Activated CD8-positive, alpha-beta T cell treated with anti-CD3 and anti-CD28 coated beads for 36 hours (primary cell): ENCODE results near the gene EGFR. TPM values are rescaled to one million over a fixed set of nuclear protein-coding genes. Genes with fewer than 3 reads are reported as not detected.

ENCODE experiments used
- ATAC-seq: fragments of 200-7000 bp; cut with Tn5 transposase; one replicate; pipeline ENCODE4 v1.10.0; 2021; ENCODE audit warnings: mild to moderate bottlenecking, moderate library complexity
- CTCF ChIA-PET: fragments of 350-600 bp; sonication (Branson Sonifier 250); formaldehyde crosslinking; loops from one replicate; lab custom pipeline; 2021; ENCODE audit warnings: antibody characterized with exemption; lab: Charles Lee
- POLR2A ChIA-PET: fragments of 350-600 bp; sonication (Branson Sonifier 250); formaldehyde crosslinking; loops from one replicate; lab custom pipeline; 2021; ENCODE audit warnings: antibody characterized with exemption; lab: Charles Lee
- DNase-seq: peaks from one replicate; pipeline ENCODE4 v3.0.0-alpha.2; 2020
- H3K27ac Mint-ChIP-seq: one replicate; pipeline ENCODE4 v1.8.0; 2021; ENCODE audit warnings: mild to moderate bottlenecking, mixed read lengths
- H3K27me3 Mint-ChIP-seq: one replicate; pipeline ENCODE4 v1.8.0; 2021; ENCODE audit warnings: mixed read lengths
- H3K36me3 Mint-ChIP-seq: one replicate; pipeline ENCODE4 v1.8.0; 2021; ENCODE audit warnings: low read depth, mixed read lengths
- H3K4me1 Mint-ChIP-seq: one replicate; pipeline ENCODE4 v1.8.0; 2021; ENCODE audit warnings: low read depth, mixed read lengths
- H3K4me3 Mint-ChIP-seq: one replicate; pipeline ENCODE4 v1.8.0; 2021; ENCODE audit warnings: mild to moderate bottlenecking, moderate library complexity, mixed read lengths
- H3K9me3 Mint-ChIP-seq: one replicate; pipeline ENCODE4 v1.8.0; 2021; ENCODE audit warnings: mixed read lengths
- intact Hi-C: fragments of 100-400 bp; cut with micrococcal nuclease; formaldehyde crosslinking; loops from one replicate; pipeline ENCODE4 v1.10.0; 2022
- total RNA-seq, 2 experiments: library from RNA; stranded (reverse); gene quantifications; one replicate each; pipeline ENCODE4 v1.2.3, GENCODE V29; 2021
- TF ChIP-seq, protein P1 (sequence below): fragments of 200-600 bp; IDR thresholded peaks from one replicate; pipeline ENCODE4 v1.8.0; 2022; ENCODE audit warnings: antibody characterized with exemption, mild to moderate bottlenecking

EGFR gene
- total RNA-seq, 2 experiments from 2014 or later: not detected

GRCh38 chr7:55147736-55148135, 128.9 kb downstream of the EGFR start:
- CTCF ChIA-PET: no interaction called here
- intact Hi-C loops: no loop called here
- DNase-seq: no peak
- no peak overlapping the region for H3K4me3 Mint-ChIP-seq
- H3K36me3 Mint-ChIP-seq: no peaks in the 10 kb centered on the region
- no peaks in the 10 kb centered on the region for H3K9me3 Mint-ChIP-seq
- no peaks in the 10 kb centered on the region for H3K4me1 Mint-ChIP-seq
- POLR2A ChIA-PET: no interaction called here
- TF ChIP-seq, protein P1, sequence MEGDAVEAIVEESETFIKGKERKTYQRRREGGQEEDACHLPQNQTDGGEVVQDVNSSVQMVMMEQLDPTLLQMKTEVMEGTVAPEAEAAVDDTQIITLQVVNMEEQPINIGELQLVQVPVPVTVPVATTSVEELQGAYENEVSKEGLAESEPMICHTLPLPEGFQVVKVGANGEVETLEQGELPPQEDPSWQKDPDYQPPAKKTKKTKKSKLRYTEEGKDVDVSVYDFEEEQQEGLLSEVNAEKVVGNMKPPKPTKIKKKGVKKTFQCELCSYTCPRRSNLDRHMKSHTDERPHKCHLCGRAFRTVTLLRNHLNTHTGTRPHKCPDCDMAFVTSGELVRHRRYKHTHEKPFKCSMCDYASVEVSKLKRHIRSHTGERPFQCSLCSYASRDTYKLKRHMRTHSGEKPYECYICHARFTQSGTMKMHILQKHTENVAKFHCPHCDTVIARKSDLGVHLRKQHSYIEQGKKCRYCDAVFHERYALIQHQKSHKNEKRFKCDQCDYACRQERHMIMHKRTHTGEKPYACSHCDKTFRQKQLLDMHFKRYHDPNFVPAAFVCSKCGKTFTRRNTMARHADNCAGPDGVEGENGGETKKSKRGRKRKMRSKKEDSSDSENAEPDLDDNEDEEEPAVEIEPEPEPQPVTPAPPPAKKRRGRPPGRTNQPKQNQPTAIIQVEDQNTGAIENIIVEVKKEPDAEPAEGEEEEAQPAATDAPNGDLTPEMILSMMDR: no peak
- H3K27me3 Mint-ChIP-seq: peaks cover 9% of the 10 kb centered on the region
- H3K27ac Mint-ChIP-seq: no peak overlapping the region
- ATAC-seq: no peak

- ATAC-seq (no peak), DNase-seq (no peak)
- no peaks in the 10 kb centered on the region for H3K9me3 Mint-ChIP-seq
- H3K4me3 Mint-ChIP-seq: no peak overlapping the region
- H3K27me3 Mint-ChIP-seq: peaks cover 9% of the 10 kb centered on the region
- no peaks in the 10 kb centered on the region for H3K36me3 Mint-ChIP-seq
- TF ChIP-seq, protein P1: no peak
- intact Hi-C loops: no loop called here
- no peaks in the 10 kb centered on the region for H3K4me1 Mint-ChIP-seq
- no peak overlapping the region for H3K27ac Mint-ChIP-seq
- CTCF ChIA-PET: no interaction called here
- POLR2A ChIA-PET: no interaction called here
Observed at GRCh38 chr7:55148571-55148970, 129.8 kb downstream of the EGFR start.

DNA sequence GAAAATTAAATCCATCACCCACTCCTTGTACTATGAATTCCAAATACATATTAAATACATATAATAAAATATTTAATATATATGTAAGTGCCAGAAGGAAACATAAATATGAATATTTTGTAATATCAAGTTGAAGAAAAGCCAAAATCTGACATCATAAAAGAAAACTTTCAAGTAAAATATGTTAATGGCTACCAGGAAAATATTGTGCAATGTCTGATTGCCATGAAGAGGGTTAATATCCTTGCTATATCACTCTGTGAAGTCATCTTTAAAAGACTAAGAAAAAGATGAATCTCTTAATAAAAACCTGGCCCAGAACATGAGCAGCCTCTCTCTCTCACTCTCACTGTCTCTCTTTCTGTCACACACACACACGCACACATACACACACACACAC, 130.2 kb downstream of the EGFR start:
- Mint-ChIP-seq H3K27ac (no peak overlapping the region), H3K4me3 (no peak overlapping the region), H3K36me3 (no peaks in the 10 kb centered on the region), H3K9me3 (no peaks in the 10 kb centered on the region), H3K4me1 (no peaks in the 10 kb centered on the region), H3K27me3 (peaks cover 9% of the 10 kb centered on the region)
- TF ChIP-seq, protein P1: no peak
- intact Hi-C loops: no loop called here
- ATAC-seq: no peak
- ChIA-PET CTCF (interaction anchor here (1.0 kb wide), 1 partner anchor 106 kb away, joined by 3 read pairs; no protein-coding TSS in a partner anchor), POLR2A (no interaction called here)
- DNase-seq: no peak

DNA sequence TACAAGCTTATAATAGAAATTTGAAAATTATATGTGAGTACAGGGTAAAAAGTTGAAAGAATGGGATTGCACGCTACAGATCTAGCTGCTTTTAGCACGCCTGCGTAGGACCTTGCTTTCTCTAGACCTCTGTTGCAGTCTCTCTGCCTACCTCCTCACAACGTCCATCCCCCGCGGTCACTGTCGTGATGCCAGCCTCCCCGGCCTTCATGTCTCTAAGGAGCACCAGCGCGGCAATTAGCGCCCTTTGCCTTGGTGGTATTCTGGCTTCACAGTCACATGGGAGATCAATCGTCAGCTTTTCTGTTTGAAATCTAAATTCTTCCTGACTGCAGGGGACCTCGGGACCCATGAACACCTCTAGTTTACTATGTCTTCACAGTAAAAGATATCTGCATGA, 131.3 kb downstream of the EGFR start:
- no peak overlapping the region for H3K4me3 Mint-ChIP-seq
- ATAC-seq (no peak), DNase-seq (no peak)
- intact Hi-C loops: no loop called here
- TF ChIP-seq, protein P1: no peak
- no peaks in the 10 kb centered on the region for H3K9me3 Mint-ChIP-seq
- no peak overlapping the region for H3K27ac Mint-ChIP-seq
- POLR2A ChIA-PET: no interaction called here
- no peaks in the 10 kb centered on the region for H3K4me1 Mint-ChIP-seq
- H3K36me3 Mint-ChIP-seq: no peaks in the 10 kb centered on the region
- CTCF ChIA-PET: interaction anchor here (1.0 to 1.1 kb wide), 2 partner anchors 8 to 376 kb away, joined by 3 read pairs; no protein-coding TSS in a partner anchor
- H3K27me3 Mint-ChIP-seq: peaks cover 4% of the 10 kb centered on the region

DNA sequence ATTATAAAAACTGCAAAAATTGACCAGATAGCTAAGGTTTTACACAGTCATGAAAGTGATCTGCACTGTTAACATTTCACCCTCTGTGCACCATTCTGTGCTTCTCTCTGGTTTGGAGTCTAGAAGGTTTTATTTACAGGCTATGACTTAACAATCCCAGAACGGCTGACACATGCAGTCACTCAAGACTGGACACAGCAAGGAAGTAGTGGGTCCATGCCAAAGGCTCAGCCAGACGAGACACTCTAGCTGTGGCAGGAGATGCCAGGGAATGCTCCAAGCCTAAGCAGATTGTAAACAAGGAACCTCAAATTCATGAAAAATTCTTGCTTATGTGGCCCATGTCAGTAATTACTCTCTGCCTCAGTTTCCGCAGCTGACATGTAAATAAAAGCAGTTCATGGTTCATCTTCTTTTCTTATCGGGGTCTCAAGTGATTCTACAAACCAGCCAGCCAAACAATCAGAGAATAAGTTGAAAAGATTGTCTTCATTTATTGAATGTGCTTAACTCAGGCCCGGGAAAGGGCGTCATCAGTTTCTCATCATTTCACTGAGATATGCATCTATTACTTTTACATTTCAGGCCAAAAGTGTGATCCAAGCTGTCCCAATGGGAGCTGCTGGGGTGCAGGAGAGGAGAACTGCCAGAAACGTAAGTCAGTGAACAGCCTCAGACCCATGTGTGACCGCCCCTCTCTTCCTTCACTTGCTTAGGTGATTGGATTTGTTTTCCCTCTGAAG, 132.1 kb downstream of the EGFR start:
- no peak overlapping the region for H3K27ac Mint-ChIP-seq
- TF ChIP-seq, protein P1: no peak
- H3K9me3 Mint-ChIP-seq: no peaks in the 10 kb centered on the region
- peaks cover 4% of the 10 kb centered on the region for H3K27me3 Mint-ChIP-seq
- ChIA-PET CTCF (interaction anchor here (1.0 to 1.1 kb wide), 2 partner anchors 9 to 377 kb away, joined by 3 read pairs; no protein-coding TSS in a partner anchor), POLR2A (interaction anchor here (0.6 kb wide), 1 partner anchor 20 kb away, joined by 3 read pairs; no protein-coding TSS in a partner anchor)
- no peaks in the 10 kb centered on the region for H3K36me3 Mint-ChIP-seq
- no peak for ATAC-seq
- H3K4me1 Mint-ChIP-seq: no peaks in the 10 kb centered on the region
- no peak overlapping the region for H3K4me3 Mint-ChIP-seq
- intact Hi-C loops: no loop called here
- no peak for DNase-seq
